Kidney (tissue), 14 donors: ENCODE results near the gene ADAD2. TPM values are rescaled to one million over a fixed set of nuclear protein-coding genes. Genes with fewer than 3 reads are reported as not detected.
"Not testable (repeated sequence)": the region's sequence is repeated elsewhere in the genome, so short reads cannot be mapped to it uniquely, and the experiment has no call there.

ENCODE experiments used
- DNase-seq, 5 donors: peaks; one replicate each; pipeline ENCODE4 v3.0.0-alpha.2; 2013 to 2020
- FAIRE-seq: peaks from 2 replicates; lab custom pipeline; 2012; peaks lifted over from hg19 to GRCh38; lab: Jason Lieb, UNC
- H3K27ac ChIP-seq, 2 donors: one replicate each; pipeline ENCODE4 v1.7.0; 2013; ENCODE audit warnings: low read depth in 2 of 2, low read length in 2 of 2, inconsistent platforms in 1 of 2
- H3K27me3 ChIP-seq: one replicate; pipeline ENCODE4 v1.7.1; 2013; ENCODE audit warnings: low read length, inconsistent platforms; ENCODE audit not compliant: control insufficient read depth, insufficient read depth
- H3K36me3 ChIP-seq, 3 donors: one replicate each; pipeline versions ENCODE4 v1.7.0 to v1.7.1; 2013; ENCODE audit warnings: low read length in 3 of 3, control low read depth in 1 of 3, inconsistent platforms in 1 of 3; ENCODE audit not compliant: insufficient read depth in 3 of 3, control insufficient read depth in 2 of 3
- H3K4me1 ChIP-seq, 3 donors: one replicate each; pipeline versions ENCODE4 v1.7.0 to v1.7.1; 2013; ENCODE audit warnings: low read length in 3 of 3, inconsistent platforms in 1 of 3, low read depth in 1 of 3; ENCODE audit not compliant: control insufficient read depth in 2 of 3, insufficient read depth in 2 of 3
- H3K4me3 ChIP-seq, 3 donors: one replicate each; pipeline versions ENCODE4 v1.7.0 to v1.8.1; 2013; ENCODE audit warnings: low read length in 3 of 3, control low read depth in 1 of 3, inconsistent platforms in 1 of 3
- H3K9ac ChIP-seq, 3 donors: one replicate each; pipeline versions ENCODE4 v1.7.0 to v1.7.1; 2013; ENCODE audit warnings: low read length in 3 of 3, control low read depth in 1 of 3, inconsistent platforms in 1 of 3
- H3K9me3 ChIP-seq, 3 donors: one replicate each; pipeline versions ENCODE4 v1.7.0 to v1.7.1; 2013; ENCODE audit warnings: low read length in 3 of 3, control low read depth in 1 of 3, inconsistent platforms in 1 of 3; ENCODE audit not compliant: control insufficient read depth in 2 of 3, insufficient read depth in 1 of 3
- intact Hi-C: fragments of 100-400 bp; cut with DNase I; formaldehyde crosslinking; loops from one replicate; pipeline ENCODE4 v1.11.1; 2022
- polyA plus RNA-seq: library from polyadenylated mRNA; stranded (reverse); fragments of 350-450 nt; fragmentation: Illumina TruSeq; extraction: RNeasy Lipid Tissue Mini Kit (QIAGEN cat#74804); gene quantifications from one replicate; pipeline ENCODE4 v1.2.3, GENCODE V29; 2014; ENCODE audit warnings: low read depth, low replicate concordance; ENCODE audit not compliant: insufficient read depth
- total RNA-seq: library from RNA; stranded (reverse); fragmentation: NEBNext Ultra II Directional; extraction: Animal tissue kit (Norgen Biotek cat#: 25700); gene quantifications from one replicate; pipeline ENCODE4 v1.2.1, GENCODE V29; 2021
- TF ChIP-seq, protein P1 (sequence below): IDR thresholded peaks from 3 replicates; pipeline ENCODE4 v1.5.1; 2012; ENCODE audit warnings: mild to moderate bottlenecking, moderate library complexity, borderline replicate concordance; ENCODE audit not compliant: insufficient read depth; ENCODE audit errors: extremely low read depth
- donor health status: control.
- donor health status: control.
- donor health status: control.
- donor health status: control.
- donor health status: control.
- donor health status: DM: yes; HTN: yes; CAD: no.
- donor health status: Normal renal cell carcinoma (clear cell type).

The ADAD2 gene
- total and polyA plus RNA-seq, 2 donors from 2014 or later: 0.72 to 0.80 TPM

DNA sequence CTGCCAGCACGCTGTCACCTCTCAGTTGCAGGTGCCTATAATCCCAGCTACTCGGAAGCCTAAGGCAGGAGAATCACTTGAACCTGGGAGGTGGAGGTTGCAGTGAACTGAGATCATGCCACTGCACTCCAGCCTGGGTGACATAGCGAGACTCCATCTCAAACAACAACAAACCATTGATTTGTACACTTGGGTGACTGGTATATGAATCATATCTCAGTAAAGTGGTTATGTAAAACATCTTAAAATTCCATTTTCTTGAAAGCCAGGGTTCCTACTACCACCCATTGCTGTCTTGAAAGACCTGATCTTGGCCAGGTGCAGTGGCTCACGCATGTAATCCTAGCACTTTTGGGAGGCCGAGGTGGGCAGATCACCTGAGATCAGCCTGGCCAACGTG is 14.2 kb downstream of the ADAD2 start:
- H3K27me3 ChIP-seq, H3K4me3 ChIP-seq, intact Hi-C loops, H3K9ac ChIP-seq, H3K4me1 ChIP-seq, H3K27ac ChIP-seq, H3K36me3 ChIP-seq, DNase-seq, FAIRE-seq, H3K9me3 ChIP-seq: not testable (repeated sequence)

DNA sequence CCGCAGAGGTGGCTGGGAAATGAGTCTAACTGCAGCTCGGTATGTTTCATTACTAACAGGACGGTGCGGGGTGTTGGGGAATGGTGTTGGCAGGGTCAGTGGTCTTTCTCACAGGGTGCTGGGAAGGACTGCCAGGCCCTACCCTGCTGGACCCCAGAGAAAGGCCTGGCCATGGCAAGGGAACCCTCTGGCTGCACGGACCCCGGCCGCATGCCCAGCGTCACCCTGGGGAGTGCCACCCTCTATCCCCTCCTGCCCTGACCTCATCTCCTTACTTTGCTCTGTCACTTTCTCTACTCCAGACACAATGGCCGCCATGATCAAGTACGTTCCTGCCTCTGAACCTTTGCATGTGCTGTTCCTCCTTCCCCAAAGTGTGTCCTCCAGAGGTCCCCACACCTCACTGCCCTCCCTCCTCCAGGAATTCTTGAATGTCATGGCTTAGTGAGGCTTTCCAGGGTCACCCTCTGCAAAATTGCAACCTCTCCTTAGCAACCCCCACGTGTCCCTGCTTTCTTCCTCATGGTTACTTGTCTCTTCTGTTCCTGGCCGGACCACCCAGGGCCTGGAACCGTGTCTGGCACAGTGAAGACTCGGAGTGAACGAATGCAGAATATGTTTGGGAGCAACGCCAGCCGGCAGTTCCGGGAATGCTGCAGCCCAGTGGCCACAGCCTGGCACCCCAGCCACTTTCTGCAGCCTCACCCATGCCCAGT is 15.2 kb downstream of the ADAD2 start:
- DNase-seq (no peak), FAIRE-seq (no peak)
- Histone ChIP-seq H3K4me1 (peaks cover 0 to 3% (median 2%) of the 10 kb centered on the region in 3 donors), H3K9me3 (no peaks in the 10 kb centered on the region), H3K27me3 (no peaks in the 10 kb centered on the region), H3K27ac (peak overlapping the region in 1 of 2 donors; percentile 19), H3K36me3 (no peaks in the 10 kb centered on the region), H3K4me3 (no peak overlapping the region), H3K9ac (no peak overlapping the region)
- intact Hi-C loops: no loop called here
- TF ChIP-seq, protein P1, sequence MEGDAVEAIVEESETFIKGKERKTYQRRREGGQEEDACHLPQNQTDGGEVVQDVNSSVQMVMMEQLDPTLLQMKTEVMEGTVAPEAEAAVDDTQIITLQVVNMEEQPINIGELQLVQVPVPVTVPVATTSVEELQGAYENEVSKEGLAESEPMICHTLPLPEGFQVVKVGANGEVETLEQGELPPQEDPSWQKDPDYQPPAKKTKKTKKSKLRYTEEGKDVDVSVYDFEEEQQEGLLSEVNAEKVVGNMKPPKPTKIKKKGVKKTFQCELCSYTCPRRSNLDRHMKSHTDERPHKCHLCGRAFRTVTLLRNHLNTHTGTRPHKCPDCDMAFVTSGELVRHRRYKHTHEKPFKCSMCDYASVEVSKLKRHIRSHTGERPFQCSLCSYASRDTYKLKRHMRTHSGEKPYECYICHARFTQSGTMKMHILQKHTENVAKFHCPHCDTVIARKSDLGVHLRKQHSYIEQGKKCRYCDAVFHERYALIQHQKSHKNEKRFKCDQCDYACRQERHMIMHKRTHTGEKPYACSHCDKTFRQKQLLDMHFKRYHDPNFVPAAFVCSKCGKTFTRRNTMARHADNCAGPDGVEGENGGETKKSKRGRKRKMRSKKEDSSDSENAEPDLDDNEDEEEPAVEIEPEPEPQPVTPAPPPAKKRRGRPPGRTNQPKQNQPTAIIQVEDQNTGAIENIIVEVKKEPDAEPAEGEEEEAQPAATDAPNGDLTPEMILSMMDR: no peak

DNA sequence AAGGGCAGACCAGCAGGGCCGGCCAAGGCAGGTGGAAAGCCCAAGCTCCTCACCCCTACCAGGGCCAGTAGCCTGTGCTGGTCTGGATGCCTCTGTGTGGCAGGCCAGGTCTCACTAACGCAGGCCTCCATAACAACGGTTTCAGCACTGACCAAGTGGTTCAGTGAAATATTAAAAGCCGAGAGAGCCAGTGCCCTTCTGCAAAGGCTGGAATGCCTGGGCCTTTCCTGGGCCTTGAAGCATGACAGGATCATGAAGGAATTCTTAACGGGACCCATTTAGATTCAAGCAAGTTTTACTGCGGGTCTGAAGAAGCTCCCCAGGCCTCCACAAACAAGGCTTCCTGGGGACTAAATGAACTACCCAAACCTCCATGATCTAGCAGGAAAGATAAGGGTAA is 16.3 kb downstream of the ADAD2 start:
- FAIRE-seq (no peak), DNase-seq (peak in 3 of 5 donors; percentile 57 to 79 (median 75))
- Histone ChIP-seq H3K4me1 (peaks cover 0 to 3% (median 2%) of the 10 kb centered on the region in 3 donors), H3K9ac (no peak overlapping the region), H3K27ac (no peak overlapping the region), H3K4me3 (no peak overlapping the region), H3K9me3 (no peaks in the 10 kb centered on the region), H3K27me3 (no peaks in the 10 kb centered on the region), H3K36me3 (no peaks in the 10 kb centered on the region)
- TF ChIP-seq, protein P1: no peak
- intact Hi-C loops: no loop called here

DNA sequence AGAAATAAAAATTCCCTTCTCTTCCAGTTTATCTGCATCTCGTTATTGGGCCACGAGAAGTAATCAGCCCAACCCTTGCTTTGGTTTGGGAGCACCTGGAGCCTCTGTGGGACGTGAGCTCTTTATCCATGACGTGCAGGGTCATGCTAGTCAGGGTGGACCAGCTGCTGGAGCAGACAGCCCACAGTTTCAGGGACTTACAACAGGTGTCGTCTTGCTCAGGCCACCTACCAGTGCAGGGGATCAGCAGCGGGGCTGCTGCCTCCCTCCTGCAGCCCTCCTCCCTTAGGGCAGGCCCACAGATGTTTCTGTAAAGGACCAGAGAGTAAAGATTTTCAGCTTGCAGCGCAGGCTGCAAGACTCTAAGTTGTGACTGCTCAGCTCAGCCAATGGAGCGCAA is 16.9 kb downstream of the ADAD2 start:
- Histone ChIP-seq H3K4me1 (peaks cover 0 to 3% (median 2%) of the 10 kb centered on the region in 3 donors), H3K4me3 (no peak overlapping the region), H3K9ac (no peak overlapping the region), H3K36me3 (no peaks in the 10 kb centered on the region), H3K27ac (no peak overlapping the region), H3K27me3 (no peaks in the 10 kb centered on the region), H3K9me3 (no peaks in the 10 kb centered on the region)
- DNase-seq: no peak
- intact Hi-C loops: no loop called here
- FAIRE-seq: no peak
- TF ChIP-seq, protein P1: no peak
